Adrenal gland (tissue), 5 donors: ENCODE results near the gene ARFGEF3.

Experiments used
- CTCF ChIP-seq, 6 experiments: fragments of 450-650 bp in 4 of 6; fragments of 200-600 bp in 2 of 6; sonication (generic) in 1 of 6; IDR thresholded peaks; 1 replicate in 5 of 6; 2 replicates in 1 of 6; pipeline versions ENCODE4 v1.5.1 to v1.8.0; 2016 to 2021; ENCODE audit warnings: antibody characterized with exemption in 6 of 6, mild to moderate bottlenecking in 2 of 6, moderate library complexity in 1 of 6
- POLR2A ChIP-seq, 2 donors: fragments of 450-650 bp; IDR thresholded peaks; one replicate each; pipeline ENCODE4 v1.6.1; 2017; ENCODE audit warnings: antibody characterized with exemption in 2 of 2, mild to moderate bottlenecking in 2 of 2, moderate library complexity in 1 of 2
- donor health status: DM: no; HTN: no; CAD: no.

- no peak for TF ChIP-seq CTCF (IDR thresholded peaks at IDR 0.05)
- no peak for TF ChIP-seq POLR2A (IDR thresholded peaks at IDR 0.05)
These were observed 102.2 kb downstream of the ARFGEF3 start for GRCh38 chr6:138263963-138264362.
